SH-SY5Y (cell line): Measurements from ENCODE around the gene PNO1.

Source experiments
- GATA2 ChIP-seq: IDR thresholded peaks from 2 replicates; pipeline ENCODE4 v1.6.1; 2011; ENCODE audit warnings: mild to moderate bottlenecking, low read depth, low read length
- GATA3 ChIP-seq: IDR thresholded peaks from 2 replicates; pipeline ENCODE4 v1.6.1; 2011; ENCODE audit warnings: low read depth, mild to moderate bottlenecking, low read length, moderate library complexity

The PNO1 gene

DNA sequence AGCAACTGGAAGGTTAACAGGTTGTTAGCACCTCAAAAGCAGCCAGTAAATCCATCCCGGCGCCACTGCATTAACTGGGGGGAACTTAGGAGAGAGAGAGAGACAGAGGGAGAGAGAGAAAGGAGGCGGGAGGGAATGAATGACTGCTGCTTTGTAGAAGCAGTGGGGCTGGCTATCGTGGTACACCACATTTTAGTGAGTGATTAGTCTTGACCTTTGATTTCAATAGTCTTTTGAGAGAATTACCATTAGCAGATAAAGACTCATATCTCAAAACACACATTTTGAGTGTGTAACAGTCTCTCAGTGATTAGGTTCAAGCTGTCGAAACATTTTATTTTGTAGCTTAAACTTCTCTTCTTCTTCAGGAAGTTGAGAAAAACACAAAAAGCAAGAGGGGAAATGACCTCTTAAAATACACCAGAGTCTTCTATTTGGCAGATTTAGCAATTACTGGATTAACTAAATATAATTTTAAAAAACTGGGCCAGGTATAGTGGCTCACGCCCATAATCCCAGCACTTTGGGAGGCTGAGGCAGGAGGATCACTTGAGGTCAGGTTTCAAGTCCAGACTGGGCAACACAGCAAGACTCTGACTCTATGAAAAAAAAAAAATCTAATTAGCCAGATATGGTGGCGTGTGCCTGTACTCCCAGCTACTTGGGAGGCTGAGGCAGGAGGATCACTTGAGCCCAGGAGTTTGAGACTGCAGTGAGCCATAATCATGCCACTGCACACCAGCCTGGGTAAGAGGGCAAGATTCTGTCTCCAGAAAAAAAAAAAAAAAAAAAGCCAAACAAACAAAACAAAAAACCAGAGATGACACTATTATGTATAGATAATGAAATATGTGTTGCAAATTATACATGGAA lies 22.0 kb upstream of the PNO1 start:
- TF ChIP-seq GATA3 (no peak), GATA2 (no peak)

DNA sequence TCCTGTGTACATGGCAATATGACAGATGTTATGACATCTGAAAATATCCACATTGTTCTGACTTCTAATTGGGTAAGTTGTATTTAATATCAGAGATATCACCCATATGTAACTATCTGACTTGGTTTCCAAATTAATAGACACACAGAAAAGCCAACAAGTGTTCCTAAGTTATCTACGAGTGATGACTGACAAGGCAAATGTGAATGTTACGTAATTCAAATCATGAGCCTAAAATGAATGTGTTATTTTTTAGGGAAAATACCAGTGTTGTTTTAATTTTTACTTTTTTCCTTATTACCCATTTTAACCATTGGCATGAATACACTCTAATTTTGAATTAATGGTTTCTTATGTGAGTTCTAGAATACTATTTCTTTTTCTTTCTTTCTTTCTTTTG lies 15.8 kb upstream of the PNO1 start:
- TF ChIP-seq GATA3 (no peak), GATA2 (no peak)

DNA sequence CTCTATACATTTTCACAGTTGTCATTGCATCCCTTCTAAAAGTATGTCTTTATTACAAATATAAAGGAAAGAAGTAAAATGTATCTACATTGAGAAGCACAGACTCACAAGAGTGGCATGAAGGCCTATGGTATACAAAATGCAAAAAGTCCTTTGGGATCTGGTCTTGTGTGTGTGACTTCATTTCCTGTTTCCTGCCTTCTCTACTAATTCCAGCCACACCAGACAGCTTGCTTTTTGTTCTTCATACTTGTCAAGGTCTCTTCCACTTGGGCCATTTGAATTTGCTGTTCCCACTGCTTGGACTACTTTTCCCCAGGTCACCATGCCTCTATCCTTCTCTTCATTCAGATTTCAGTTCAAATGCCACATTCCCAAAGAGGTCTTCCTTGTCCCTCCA lies 6.7 kb upstream of the PNO1 start:
- no peak for TF ChIP-seq GATA3
- no peak for TF ChIP-seq GATA2

DNA sequence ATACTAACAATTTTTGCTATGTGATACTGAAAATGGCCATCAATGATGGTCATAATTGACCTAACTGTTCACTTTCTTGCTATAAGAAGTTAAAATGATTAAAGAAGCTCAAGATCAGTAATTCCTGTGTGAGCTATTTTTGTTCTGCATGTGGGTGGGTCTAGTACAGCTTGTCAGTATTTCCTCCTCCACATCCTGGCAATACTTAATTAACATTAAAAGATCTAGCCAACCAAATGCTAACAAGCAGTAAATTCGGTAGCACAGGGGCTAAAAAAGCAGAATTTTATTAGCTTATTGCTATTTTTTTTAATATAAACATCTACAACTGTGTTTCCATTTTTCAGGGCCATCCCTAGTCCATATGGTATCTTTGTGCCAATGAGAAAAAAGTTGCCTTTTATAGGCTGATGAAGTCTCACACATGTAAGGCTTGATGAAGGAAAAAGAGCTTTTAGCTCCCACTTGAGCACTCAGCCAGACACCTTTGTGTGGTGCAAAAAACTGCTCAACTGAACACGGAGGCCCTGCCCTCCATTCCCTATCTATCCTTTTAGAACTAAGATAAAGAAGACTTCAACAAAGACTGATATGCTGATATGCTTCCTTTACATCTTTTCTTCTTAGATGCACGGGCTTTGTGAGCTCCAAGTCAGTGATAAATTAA lies 4.9 kb upstream of the PNO1 start:
- no peak for TF ChIP-seq GATA2
- no peak for TF ChIP-seq GATA3

DNA sequence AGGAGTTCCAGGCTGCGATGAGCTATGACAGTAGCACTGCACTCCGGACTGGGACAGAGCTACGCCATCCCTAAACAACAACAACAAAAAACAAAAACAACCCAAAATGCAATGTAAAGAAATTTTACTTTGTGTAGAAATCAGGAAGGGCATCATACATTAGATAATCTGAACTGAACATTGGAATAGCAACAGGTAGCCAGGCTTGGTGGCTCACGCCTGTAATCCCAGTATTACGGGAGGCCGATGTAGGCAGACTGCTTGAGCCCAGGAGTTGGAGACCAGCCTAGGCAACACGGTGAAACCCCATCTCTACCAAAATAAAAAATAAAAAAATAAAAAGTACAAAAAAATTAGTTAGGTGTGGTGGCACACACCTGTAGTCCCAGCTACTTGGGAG lies 2.1 kb upstream of the PNO1 start:
- no peak for TF ChIP-seq GATA3
- no peak for TF ChIP-seq GATA2

DNA sequence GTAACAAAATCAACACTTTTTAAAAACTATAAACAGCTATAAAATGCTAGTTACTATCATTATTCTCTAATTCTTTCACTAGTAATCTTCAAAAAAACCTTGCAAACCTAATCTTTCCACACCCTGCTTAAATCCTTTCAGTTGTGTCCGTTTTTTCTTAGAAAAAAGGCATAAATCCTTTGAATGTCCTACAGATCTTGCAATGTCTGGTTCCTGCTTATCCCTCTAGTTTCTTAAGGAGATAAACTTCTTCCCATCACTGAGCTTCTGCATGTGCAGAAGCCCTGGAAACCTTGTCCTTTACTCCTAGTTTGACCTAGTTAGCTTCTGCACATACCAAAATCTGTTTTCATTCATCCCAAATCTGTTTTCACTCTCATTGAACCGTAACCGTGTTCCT lies 1.3 kb upstream of the PNO1 start:
- TF ChIP-seq GATA3 (no peak), GATA2 (no peak)

DNA sequence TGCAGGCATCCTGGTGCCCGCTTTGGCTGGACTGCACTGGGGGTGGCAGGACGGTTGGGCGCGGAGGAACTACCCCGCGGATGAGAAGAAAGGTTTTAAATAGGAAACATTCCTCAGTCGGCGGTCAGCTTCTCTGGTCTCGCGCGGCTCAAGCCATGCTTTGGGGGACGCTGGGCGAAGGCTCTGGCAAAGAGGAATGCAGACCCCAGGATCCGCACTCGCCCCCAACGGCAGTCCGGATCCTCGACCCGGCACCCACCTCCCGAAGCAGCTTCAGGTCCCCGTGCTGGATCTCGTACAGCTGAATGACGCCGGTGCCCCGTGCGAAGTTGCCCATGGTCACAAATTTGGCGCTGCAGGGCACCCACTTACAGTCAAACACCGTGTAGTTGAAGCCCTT lies 686 bp upstream of the PNO1 start:
- no peak for TF ChIP-seq GATA2
- no peak for TF ChIP-seq GATA3

DNA sequence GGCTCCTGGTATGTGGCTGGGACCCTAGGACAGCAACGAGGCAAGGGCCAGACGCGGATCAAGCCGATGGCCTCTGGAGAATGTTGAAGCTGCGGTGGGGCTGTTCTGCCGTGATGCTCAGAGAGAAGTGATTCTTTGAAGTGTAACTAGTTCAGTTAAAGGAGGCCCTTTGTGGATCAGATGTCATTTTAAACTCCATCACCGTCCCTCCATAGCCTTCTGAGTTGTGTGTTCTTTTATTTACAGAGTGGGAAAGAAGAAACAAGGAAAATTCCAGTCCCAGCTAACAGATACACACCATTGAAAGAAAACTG lies 403 bp downstream of the PNO1 start:
- TF ChIP-seq GATA2 = no peak
- no peak for TF ChIP-seq GATA3

DNA sequence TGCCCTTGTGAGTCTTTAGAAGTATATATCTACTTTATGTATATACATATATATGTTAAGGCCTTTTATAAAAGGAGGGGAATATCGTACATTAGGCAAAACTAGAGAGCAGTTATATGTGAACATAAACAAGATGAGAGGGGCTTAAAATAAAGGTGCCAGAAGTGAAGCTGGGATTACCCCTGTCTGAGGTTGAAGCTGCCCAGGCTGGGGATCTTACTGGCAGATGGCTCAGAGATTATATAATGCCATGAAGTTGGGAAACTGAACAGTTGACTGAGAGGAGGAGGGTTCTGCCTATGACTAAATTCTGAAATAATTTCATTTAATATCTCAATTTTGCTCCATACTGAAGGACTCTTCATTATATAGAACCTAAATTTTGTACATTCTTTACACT lies 6.0 kb downstream of the PNO1 start:
- TF ChIP-seq GATA2 = no peak

DNA sequence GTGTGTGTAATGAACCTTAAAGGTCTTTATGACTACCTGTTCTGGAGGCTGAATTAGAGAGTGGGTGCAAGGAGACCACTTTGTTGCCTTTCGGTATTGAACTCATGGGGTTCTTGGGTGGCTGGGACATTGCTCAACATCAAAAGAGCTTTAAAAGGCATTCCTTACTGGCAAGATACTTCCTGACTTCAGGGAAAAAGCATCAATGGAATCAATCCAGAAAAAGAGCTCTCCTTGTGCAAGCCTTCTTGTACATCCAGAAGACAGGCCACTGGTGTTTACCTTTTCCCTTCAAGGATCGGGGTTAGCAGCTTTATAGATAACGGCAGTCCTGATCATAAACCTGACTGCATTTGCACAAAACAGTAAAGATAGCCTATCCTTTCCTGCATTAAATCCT lies 9.5 kb downstream of the PNO1 start:
- TF ChIP-seq GATA3 = no peak
- no peak for TF ChIP-seq GATA2

DNA sequence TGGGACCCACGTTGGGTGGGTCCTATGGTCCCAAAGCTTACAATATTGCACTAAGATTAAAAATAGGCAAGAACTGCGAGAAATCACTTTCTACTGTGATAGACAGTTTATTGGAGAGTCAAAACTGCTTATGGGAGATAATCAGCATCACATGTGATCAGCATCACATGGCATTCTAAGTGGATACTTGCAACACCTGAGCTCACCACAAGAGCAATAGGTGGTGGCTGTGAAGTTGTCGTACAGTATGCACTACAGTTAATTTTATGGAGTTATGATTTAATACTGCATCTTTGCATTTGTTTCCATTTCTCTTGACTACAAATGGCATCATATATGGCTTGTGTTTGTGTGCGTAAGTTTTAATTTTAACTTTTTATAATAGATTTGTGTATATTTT lies 11.6 kb downstream of the PNO1 start:
- TF ChIP-seq GATA2 (no peak), GATA3 (no peak)

DNA sequence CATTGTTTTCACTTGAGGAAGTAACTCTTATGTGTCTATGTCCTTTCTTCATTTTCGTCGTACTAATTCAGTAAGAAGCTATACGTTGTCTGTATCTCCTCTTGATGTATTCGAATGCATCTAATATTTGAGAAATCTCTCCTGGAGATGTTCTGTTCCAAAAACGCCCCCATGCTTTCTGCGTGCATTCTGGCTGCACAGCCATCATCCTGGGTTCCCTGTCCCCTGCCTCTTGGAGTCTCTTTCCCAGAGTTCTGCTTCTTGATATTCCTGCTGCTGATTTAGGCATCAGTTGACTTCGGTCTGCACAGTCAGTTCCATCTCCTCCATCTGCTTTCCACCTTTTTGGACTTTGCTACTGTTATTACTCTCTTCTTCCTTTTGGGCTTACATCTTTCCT lies 13.5 kb downstream of the PNO1 start:
- TF ChIP-seq GATA3 (no peak), GATA2 (no peak)

DNA sequence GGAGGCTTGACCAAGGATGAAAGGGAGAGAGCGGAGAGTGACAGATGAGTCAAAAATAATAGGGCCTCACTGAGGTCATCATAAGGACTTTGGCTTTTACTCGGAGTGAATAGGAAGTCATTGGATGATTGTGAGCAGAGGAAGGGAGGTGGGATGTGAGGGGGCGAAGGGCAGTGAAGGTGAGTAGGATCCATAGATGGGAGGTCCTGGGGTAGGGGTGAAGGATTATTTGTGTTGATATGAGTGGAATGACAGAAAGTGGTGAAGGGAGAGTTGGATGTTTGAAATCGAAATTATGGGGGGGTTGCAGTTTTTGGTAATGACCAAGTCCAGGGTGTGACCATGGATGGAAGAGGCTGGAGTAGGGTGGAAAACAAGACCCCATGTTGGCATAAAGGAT lies 14.0 kb downstream of the PNO1 start:
- no peak for TF ChIP-seq GATA2
- no peak for TF ChIP-seq GATA3

DNA sequence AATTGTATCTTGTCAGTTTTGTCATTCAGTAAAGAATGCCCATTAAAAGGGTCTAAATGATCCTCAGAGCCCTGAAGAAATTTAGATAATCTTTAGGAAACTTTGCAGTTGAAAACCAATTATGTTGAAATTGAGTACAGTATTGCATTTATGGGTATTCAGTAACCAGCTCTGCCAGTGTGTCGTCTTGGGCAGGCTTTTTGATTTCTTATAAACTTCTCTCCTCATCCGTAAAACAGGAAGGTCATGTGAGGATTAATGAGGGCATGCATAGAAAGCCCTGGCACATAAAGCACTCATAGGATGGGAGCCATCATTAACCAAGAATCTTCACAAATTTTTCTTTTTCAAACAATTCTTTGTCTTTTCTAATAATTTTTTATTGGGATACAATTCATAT lies 14.8 kb downstream of the PNO1 start:
- TF ChIP-seq GATA3 (no peak), GATA2 (no peak)

DNA sequence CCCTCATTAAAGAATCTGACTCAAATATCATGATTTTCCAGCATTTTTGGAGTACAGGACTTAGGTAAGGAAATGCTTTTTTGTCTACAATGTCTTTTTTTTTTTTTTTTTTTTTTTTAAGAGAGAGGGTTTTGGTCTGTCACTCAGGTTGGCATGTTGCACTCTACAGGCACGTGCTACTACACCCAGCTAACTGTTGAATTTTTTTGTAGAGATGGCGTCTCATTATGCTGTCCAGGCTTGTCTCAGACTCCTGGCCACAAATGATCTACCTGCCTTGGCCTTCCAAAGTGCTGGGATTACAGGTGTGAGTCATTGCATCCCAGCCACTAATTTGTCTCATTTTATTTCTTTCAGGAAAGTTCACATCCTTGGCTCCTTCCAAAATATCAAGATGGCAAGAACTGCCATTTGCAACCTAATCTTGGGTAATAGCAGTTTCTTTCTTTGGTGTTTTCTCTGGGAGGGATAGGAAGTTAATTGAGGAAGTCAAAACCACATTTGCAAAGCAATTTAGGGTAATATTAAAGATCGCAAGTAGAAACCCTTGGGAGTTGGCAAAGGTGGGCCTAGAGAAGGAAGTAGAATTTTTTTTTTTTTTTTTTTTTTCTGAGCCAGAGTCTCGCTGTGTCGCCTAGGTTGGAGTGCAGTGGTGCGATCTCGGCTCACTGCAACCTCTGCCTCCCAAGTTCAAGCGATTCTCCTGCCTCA lies 15.5 kb downstream of the PNO1 start:
- no peak for TF ChIP-seq GATA2
- no peak for TF ChIP-seq GATA3
